OCI-LY3 (cell line): ENCODE measurements around the gene GPBP1.
A peak's percentile ranks its signal among the peaks of the same experiment; 100 is the strongest.
"Not testable (repeated sequence)": the region's sequence is repeated elsewhere in the genome, so short reads cannot be mapped to it uniquely, and the experiment has no call there.

Experiments used
- H2AFZ ChIP-seq: fragments of 200-600, 300-600 bp; shearing (Covaris generic); 2 replicates; pipeline ENCODE4 v1.6.0; 2014; ENCODE audit warnings: antibody characterized with exemption, low read depth, low read length
- H3K27ac ChIP-seq: fragments of 200-600, 300-600 bp; sonication (generic); 2 replicates; pipeline ENCODE4 v1.5.1; 2014; ENCODE audit warnings: mild to moderate bottlenecking, low read length, moderate library complexity, mixed read lengths
- H3K27me3 ChIP-seq: fragments of 200-600, 300-600 bp; sonication (generic); 2 replicates; pipeline ENCODE4 v1.6.1; 2014; ENCODE audit warnings: low read depth, low read length, mixed read lengths
- H3K36me3 ChIP-seq: fragments of 200-600, 300-600 bp; sonication (generic); replicated peaks from 2 replicates; pipeline ENCODE3; 2014; ENCODE audit warnings: low read depth, low read length, mixed read lengths
- H3K4me1 ChIP-seq: fragments of 300-600, 200-600 bp; sonication (generic); 2 replicates; pipeline ENCODE4 v1.6.1; 2014; ENCODE audit warnings: low read length, mixed read lengths
- H3K4me2 ChIP-seq: fragments of 200-600, 300-600 bp; sonication (generic); 2 replicates; pipeline ENCODE4 v1.6.1; 2014; ENCODE audit warnings: low read length, mixed read lengths
- H3K4me3 ChIP-seq: fragments of 300-600, 200-600 bp; sonication (generic); 2 replicates; pipeline ENCODE4 v1.5.1; 2014; ENCODE audit warnings: antibody characterized with exemption, mild to moderate bottlenecking, low read length, moderate library complexity
- H3K79me2 ChIP-seq: fragments of 300-600, 200-600 bp; shearing (Covaris generic); 2 replicates; pipeline ENCODE4 v1.6.1; 2014; ENCODE audit warnings: mild to moderate bottlenecking, low read length, mixed read lengths
- H3K9ac ChIP-seq: fragments of 300-600, 200-600 bp; shearing (Covaris generic); 2 replicates; pipeline ENCODE4 v1.6.0; 2014; ENCODE audit warnings: mild to moderate bottlenecking, low read length, moderate library complexity
- H3K9me3 ChIP-seq: fragments of 200-600, 300-600 bp; shearing (Covaris generic); 2 replicates; pipeline ENCODE4 v1.6.1; 2014; ENCODE audit warnings: low read length, mixed read lengths; ENCODE audit not compliant: insufficient read depth
- H4K20me1 ChIP-seq: fragments of 200-600, 300-600 bp; sonication (generic); 2 replicates; pipeline ENCODE4 v1.6.1; 2016; ENCODE audit warnings: low read length, mixed read lengths; ENCODE audit not compliant: insufficient read depth
- EZH2phosphoT487 ChIP-seq: fragments of 200-600 bp; shearing (Covaris generic); IDR thresholded peaks from 2 replicates; pipeline ENCODE4 v1.6.1; 2018; ENCODE audit warnings: antibody characterized with exemption, mixed run types, low read depth
- TF ChIP-seq, protein P1 (sequence below): fragments of 200-600, 300-600 bp; sonication (generic); IDR thresholded peaks from 2 replicates; pipeline ENCODE4 v1.5.1; 2014; ENCODE audit warnings: antibody characterized with exemption, low read length, low read depth

GPBP1 gene

DNA sequence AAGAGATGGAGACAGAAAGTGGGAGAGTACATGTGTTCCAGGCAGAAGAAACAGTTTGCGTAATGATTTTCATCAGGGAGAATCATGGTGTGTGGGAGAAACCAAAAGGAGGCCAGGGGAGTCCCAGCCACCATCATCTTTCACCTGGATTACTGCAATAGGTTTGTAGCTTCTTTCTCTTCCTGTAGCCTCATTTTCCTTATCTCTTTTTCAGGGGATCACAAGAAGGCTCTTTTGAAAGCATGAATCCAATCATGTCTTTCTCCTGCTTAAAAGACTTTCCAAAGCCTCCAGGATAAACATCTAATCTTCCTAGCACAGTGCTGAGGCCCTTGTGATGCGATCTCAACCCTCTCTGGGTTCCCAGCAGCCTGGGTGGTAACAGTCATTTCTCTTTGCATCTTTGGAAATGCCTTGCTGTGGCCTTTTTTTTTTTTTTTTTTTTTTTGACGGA is 10.3 kb upstream of the GPBP1 start:
- Histone ChIP-seq H4K20me1 (no peaks in the 10 kb centered on the region), H2AFZ (no peak overlapping the region), H3K79me2 (no peaks in the 10 kb centered on the region), H3K4me3 (no peak overlapping the region), H3K36me3 (no peaks in the 10 kb centered on the region), H3K4me1 (peaks cover 6% of the 10 kb centered on the region), H3K27me3 (no peaks in the 10 kb centered on the region), H3K27ac (no peak overlapping the region), H3K9me3 (no peaks in the 10 kb centered on the region), H3K9ac (no peak overlapping the region), H3K4me2 (no peak overlapping the region)
- no peak for TF ChIP-seq EZH2phosphoT487
- TF ChIP-seq, protein P1, sequence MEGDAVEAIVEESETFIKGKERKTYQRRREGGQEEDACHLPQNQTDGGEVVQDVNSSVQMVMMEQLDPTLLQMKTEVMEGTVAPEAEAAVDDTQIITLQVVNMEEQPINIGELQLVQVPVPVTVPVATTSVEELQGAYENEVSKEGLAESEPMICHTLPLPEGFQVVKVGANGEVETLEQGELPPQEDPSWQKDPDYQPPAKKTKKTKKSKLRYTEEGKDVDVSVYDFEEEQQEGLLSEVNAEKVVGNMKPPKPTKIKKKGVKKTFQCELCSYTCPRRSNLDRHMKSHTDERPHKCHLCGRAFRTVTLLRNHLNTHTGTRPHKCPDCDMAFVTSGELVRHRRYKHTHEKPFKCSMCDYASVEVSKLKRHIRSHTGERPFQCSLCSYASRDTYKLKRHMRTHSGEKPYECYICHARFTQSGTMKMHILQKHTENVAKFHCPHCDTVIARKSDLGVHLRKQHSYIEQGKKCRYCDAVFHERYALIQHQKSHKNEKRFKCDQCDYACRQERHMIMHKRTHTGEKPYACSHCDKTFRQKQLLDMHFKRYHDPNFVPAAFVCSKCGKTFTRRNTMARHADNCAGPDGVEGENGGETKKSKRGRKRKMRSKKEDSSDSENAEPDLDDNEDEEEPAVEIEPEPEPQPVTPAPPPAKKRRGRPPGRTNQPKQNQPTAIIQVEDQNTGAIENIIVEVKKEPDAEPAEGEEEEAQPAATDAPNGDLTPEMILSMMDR = no peak

DNA sequence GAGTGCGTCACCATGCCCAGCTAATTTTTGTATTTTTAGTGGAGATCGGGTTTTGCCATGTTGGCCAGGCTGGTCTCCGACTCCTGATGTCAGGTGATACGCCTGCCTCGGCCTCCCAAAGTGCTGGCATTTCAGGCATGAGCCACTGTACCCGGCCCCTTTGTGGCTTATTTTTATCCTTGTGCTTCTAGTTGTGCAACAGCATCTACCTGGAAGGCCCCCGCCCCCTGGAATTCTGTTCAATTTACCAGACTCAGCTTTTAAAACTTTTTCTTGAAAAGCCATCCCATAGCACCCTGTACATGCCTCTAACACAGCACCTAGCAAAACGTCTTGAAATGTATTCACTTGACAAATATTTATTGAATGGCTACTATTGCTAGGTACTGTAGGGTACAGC is 9.7 kb upstream of the GPBP1 start:
- no peaks in the 10 kb centered on the region for H3K9me3 ChIP-seq
- no peaks in the 10 kb centered on the region for H3K27me3 ChIP-seq
- no peak overlapping the region for H3K9ac ChIP-seq
- no peak overlapping the region for H2AFZ ChIP-seq
- no peaks in the 10 kb centered on the region for H4K20me1 ChIP-seq
- H3K4me3 ChIP-seq = no peak overlapping the region
- no peak overlapping the region for H3K27ac ChIP-seq
- H3K4me1 ChIP-seq = peaks cover 6% of the 10 kb centered on the region
- H3K4me2 ChIP-seq = no peak overlapping the region
- H3K79me2 ChIP-seq = no peaks in the 10 kb centered on the region
- TF ChIP-seq, protein P1 = no peak
- no peak for TF ChIP-seq EZH2phosphoT487
- H3K36me3 ChIP-seq = no peaks in the 10 kb centered on the region

DNA sequence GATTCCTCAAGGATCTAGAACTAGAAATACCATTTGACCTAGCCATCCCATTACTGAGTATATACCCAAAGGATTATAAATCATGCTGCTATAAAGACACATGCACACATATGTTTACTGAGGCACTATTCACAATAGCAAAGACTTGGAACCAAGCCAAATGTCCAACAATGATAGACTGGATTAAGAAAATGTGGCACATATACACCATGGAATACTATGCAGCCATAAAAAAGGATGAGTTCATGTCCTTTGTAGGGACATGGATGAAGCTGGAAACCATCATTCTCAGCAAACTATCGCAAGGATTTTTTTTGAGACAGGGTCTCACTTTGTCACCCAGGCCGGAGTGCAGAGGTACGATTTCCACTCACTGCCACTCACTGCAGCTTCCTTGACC is 8.7 kb upstream of the GPBP1 start:
- not testable (repeated sequence) for H3K27me3 ChIP-seq, H3K9me3 ChIP-seq, H3K9ac ChIP-seq, H3K4me3 ChIP-seq, H2AFZ ChIP-seq, H3K4me1 ChIP-seq, H4K20me1 ChIP-seq, H3K79me2 ChIP-seq, H3K36me3 ChIP-seq, H3K4me2 ChIP-seq, H3K27ac ChIP-seq

DNA sequence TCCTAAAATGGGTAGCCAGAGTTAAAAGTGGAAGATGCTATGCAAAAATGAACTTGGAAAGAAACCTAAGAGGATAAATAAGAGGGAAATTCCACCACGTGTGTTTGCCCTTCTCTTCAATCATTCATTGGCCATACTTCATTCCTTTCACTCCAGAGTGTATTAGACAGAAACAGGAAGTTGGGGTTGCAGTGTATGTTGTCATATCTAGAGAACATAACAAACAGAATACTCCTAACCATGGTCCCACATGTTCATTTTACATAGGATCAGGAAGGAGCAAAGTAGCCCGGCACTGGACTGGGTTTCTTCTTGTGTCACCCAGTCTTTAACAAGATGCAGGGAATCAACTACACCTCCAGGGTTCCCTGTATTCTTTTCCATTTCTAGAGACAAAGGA is 7.6 kb upstream of the GPBP1 start:
- Histone ChIP-seq H3K9me3 (no peaks in the 10 kb centered on the region), H3K9ac (no peak overlapping the region), H4K20me1 (no peaks in the 10 kb centered on the region), H3K4me2 (no peak overlapping the region), H3K79me2 (no peaks in the 10 kb centered on the region), H2AFZ (peak overlapping the region; percentile 65; the same call in 1 of the 2 replicates), H3K36me3 (no peaks in the 10 kb centered on the region), H3K27ac (no peak overlapping the region), H3K4me1 (peaks cover 6% of the 10 kb centered on the region), H3K4me3 (no peak overlapping the region), H3K27me3 (no peaks in the 10 kb centered on the region)
- no peak for TF ChIP-seq EZH2phosphoT487
- TF ChIP-seq, protein P1 = no peak

DNA sequence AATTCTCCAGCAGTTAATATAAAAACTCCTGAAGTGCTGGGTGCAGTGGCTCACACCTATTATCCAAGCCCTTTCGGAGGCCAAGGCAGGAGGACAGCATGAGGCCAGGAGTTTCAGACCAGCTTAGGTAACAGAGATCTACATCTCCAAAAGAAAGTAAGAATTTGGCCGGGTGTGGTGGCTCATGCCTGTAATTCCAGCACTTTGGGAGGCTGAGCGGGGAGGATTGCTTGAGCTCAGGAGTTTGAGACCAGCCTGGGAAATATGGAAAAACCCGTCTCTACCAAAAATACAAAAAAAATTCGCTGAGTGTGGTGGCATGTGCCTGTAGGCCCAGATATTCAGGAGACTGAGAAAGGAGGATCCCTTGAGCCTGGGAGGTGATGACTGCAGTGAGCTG is 6.7 kb upstream of the GPBP1 start:
- H3K4me1 ChIP-seq = peaks cover 10% of the 10 kb centered on the region
- no peaks in the 10 kb centered on the region for H4K20me1 ChIP-seq
- no peak overlapping the region for H3K4me3 ChIP-seq
- no peaks in the 10 kb centered on the region for H3K27me3 ChIP-seq
- no peaks in the 10 kb centered on the region for H3K9me3 ChIP-seq
- H3K9ac ChIP-seq = no peak overlapping the region
- no peak overlapping the region for H3K27ac ChIP-seq
- H2AFZ ChIP-seq = no peak overlapping the region
- peaks cover 3% of the 10 kb centered on the region; the same call in 1 of the 2 replicates for H3K79me2 ChIP-seq
- TF ChIP-seq EZH2phosphoT487 = no peak
- TF ChIP-seq, protein P1 = no peak
- H3K4me2 ChIP-seq = no peak overlapping the region
- H3K36me3 ChIP-seq = no peaks in the 10 kb centered on the region

DNA sequence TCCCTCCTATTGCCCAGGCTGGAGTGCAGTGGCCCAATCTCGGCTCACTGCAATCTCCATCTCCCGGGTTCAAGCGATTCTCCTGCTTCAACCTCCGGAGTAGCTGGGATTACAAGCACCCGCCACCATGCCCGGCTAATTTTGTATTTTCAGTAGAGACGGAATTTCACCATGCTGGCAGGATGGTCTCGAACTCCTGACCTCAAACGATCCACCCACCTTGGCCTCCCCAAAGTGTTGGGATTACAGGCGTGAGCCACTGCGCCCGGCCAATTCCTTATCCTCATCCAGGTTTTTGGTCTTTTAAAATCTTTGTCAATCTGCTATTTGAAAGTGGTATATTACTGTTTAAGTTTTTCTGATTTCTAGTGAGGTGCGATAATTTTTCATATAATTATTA is 3.7 kb upstream of the GPBP1 start:
- H3K4me2 ChIP-seq, H3K27ac ChIP-seq, H3K27me3 ChIP-seq, H3K9ac ChIP-seq, H3K36me3 ChIP-seq, H4K20me1 ChIP-seq, H3K4me3 ChIP-seq, H2AFZ ChIP-seq, H3K4me1 ChIP-seq, H3K9me3 ChIP-seq: not testable (repeated sequence)
- peaks cover 23% of the 10 kb centered on the region for H3K79me2 ChIP-seq
